Astrocyte of the spinal cord (primary cell): ENCODE data around the gene RNF182.
"Not testable (repeated sequence)": the region's sequence is repeated elsewhere in the genome, so short reads cannot be mapped to it uniquely, and the experiment has no call there.

Experiments used
- DNase-seq: peaks from one replicate; pipeline ENCODE4 v3.0.0; 2011; ENCODE audit warnings: low read depth, low spot score
- H3K4me3 ChIP-seq: 2 replicates; pipeline ENCODE4 v1.5.1; 2011; ENCODE audit warnings: low read depth, mild to moderate bottlenecking, low read length, moderate library complexity
- in situ Hi-C: cut with HindIII; loops from 2 replicates; pipeline ENCODE4 v1.10.0; 2017; ENCODE audit warnings: low sequenced_read_pairs
- TF ChIP-seq, protein P1 (sequence below): IDR thresholded peaks from 2 replicates; pipeline ENCODE4 v1.5.1; 2012; ENCODE audit warnings: low read depth, mild to moderate bottlenecking, low read length, inconsistent platforms

RNF182 gene

GRCh38 chr6:13931797-13932402 is 7.1 kb downstream of the RNF182 start:
- DNase-seq = no peak
- TF ChIP-seq, protein P1, sequence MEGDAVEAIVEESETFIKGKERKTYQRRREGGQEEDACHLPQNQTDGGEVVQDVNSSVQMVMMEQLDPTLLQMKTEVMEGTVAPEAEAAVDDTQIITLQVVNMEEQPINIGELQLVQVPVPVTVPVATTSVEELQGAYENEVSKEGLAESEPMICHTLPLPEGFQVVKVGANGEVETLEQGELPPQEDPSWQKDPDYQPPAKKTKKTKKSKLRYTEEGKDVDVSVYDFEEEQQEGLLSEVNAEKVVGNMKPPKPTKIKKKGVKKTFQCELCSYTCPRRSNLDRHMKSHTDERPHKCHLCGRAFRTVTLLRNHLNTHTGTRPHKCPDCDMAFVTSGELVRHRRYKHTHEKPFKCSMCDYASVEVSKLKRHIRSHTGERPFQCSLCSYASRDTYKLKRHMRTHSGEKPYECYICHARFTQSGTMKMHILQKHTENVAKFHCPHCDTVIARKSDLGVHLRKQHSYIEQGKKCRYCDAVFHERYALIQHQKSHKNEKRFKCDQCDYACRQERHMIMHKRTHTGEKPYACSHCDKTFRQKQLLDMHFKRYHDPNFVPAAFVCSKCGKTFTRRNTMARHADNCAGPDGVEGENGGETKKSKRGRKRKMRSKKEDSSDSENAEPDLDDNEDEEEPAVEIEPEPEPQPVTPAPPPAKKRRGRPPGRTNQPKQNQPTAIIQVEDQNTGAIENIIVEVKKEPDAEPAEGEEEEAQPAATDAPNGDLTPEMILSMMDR = no peak
- no peak overlapping the region for H3K4me3 ChIP-seq
- in situ Hi-C loops = no loop called here

DNA sequence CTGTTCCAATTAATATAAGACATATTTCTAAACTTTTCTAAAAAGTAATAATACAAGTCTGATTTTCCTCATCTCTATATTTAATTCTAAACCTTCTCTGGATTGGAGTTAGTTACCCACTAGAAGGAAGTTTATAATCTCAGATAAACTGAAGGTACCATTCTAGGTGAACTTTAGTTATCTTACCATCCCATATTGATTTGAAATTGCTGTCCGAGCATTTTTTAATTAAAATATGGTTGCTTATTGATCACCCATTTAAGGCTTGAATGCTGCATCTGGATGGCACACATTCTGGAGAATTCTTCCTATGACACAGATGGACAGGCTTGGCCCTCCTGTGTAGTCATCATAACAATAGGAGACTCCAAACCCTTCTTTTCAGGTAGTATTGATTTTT is 8.0 kb downstream of the RNF182 start:
- no peak overlapping the region for H3K4me3 ChIP-seq
- in situ Hi-C loops = no loop called here
- no peak for DNase-seq
- TF ChIP-seq, protein P1 = no peak

- TF ChIP-seq, protein P1 = no peak
- no peak for DNase-seq
- in situ Hi-C loops = no loop called here
- H3K4me3 ChIP-seq = no peak overlapping the region
These were observed 10.0 kb downstream of the RNF182 start for GRCh38 chr6:13934721-13935120.

- DNase-seq = no peak
- in situ Hi-C loops = no loop called here
- TF ChIP-seq, protein P1 = no peak
- no peak overlapping the region for H3K4me3 ChIP-seq
These were observed 10.6 kb downstream of the RNF182 start for GRCh38 chr6:13935190-13935880.

- DNase-seq, in situ Hi-C loops, H3K4me3 ChIP-seq: not testable (repeated sequence)
These were observed 11.1 kb downstream of the RNF182 start for GRCh38 chr6:13935881-13936261.

GRCh38 chr6:13941902-13942301 is 17.1 kb downstream of the RNF182 start:
- no peak overlapping the region for H3K4me3 ChIP-seq
- in situ Hi-C loops = no loop called here
- DNase-seq = no peak
- TF ChIP-seq, protein P1 = no peak

DNA sequence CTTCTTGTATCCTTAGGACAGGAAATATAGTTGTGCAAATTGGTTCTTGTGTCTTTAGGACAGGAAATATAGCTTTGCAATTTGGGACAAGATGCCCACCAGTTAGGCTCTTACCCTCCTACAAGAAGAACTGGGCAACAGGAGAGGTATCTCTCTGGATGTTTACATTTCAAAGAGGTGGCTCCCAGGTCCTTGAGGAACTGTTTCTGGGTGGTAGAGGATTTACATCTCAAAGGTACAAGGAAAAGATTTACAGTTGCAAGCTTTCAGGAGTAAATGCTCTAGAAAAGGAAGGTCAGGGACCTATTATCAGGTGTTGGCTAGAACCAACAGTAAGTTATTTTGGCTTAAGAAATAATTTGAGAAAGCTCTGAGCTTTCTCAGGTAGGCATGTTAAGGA is 19.2 kb downstream of the RNF182 start:
- TF ChIP-seq, protein P1 = no peak
- in situ Hi-C loops = no loop called here
- no peak for DNase-seq
- H3K4me3 ChIP-seq = no peak overlapping the region
